HG02759 (cell line): ENCODE data around the gene PRR11.
"Not testable (repeated sequence)": the region's sequence is repeated elsewhere in the genome, so short reads cannot be mapped to it uniquely, and the experiment has no call there.

ENCODE experiments used
- ATAC-seq: cut with Tn5 transposase; IDR thresholded peaks from one replicate; pipeline ENCODE4 v1.9.1; 2021; ENCODE audit warnings: mild to moderate bottlenecking, moderate library complexity; ENCODE audit not compliant: unreplicated experiment

The PRR11 gene

GRCh38 chr17:59151006-59151405 is 4.5 kb upstream of the PRR11 start:
- no peak for ATAC-seq

DNA sequence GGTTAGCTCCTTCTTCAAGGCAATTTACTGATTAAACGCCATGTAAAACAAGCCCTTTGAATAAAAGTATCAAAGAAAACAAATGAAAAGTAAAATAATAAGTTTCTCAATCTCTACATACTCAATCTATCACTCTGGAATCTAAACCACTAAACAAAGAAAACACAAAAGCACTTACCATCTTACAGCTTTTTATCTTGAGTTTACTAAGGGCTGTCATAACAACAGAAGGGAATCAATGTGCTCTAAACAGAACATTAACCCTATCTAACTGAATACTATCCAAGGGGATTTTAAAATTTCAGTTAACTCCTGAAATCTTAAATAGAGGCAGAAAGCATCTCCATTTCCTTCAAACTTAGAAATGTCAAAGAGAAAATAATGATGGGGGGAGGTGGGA is 4.0 kb upstream of the PRR11 start:
- no peak for ATAC-seq

DNA sequence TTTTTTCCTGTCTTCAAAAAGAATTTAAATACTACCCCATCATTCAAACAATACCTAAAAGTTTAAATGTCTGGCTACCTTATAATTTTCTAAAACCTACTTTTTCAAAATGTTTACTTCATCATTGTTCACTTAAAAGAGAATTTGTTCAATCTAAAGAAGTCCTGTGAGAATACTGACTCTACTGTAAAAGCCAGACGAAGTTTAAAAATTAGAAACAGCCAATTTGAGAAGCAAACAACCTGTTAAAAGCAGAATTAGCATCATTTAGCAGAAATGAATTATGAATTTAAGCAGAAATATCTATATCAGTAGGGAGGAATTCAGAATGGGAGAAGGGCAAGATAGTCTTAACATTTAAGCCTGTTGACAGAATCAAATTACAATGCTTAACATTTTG is 2.6 kb upstream of the PRR11 start:
- no peak for ATAC-seq

DNA sequence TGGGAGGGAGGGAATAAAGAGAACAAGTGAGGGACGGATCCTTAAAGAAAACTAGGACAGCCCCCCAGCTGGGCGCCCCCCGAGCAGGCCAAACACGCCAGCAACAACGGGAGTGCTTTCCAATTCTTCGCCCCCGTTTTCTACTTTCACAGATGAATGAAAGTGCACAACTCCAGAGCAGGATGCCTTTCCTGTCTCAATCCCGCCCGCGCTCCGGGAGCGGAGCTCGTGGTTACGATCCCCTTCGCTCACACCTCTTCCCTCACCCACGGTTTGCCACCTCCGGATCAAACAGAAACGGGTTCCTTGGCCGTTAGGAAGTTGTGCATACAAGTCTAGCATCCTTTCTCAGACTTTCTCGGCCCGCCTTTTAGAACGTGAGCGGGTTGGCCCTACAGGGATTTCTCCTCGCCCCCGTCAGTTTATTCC is 1.2 kb upstream of the PRR11 start:
- no peak for ATAC-seq

DNA sequence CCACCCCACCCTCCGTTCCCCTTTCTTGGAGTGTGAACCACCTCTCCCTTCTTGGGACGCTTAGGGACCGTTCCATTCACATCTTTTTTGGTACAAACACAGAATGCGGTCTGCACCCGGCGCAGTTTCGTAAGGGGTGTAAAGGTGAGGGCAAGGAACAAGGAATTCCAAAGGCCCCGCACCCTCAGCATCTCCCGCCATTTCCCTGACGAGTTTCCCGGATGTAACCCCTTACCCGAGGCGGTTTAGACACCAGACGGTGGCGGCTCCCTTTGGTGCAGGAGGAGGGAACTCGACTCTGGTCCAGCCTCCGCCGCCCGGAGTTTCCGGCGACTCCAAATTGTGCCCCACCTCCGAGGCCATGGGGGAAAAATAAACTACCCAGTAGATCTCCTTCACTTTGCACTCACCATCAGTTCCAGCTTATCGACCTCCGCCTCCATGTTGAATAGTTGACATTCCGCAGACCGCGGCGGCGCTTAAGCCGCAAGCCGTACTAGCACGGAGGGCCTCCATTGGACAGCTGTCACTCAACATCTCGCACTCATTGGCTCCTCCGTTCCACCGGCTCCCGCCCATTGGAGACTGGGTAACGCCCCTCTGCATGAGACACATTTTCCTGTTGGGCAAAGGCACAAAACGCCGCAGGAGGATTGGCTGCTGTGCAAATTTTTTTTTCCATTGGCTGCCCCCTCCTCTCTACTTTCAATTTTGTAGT is 666 bp upstream of the PRR11 start, which contains the start of gene SKA2:
TSS of gene SKA2 (minus strand) at position 466 of the 718 bp plus-strand sequence. CDS start at position 443, 23 bp downstream.
- ATAC-seq = peak; percentile 84

GRCh38 chr17:59160157-59161025 is 4.8 kb downstream of the PRR11 start:
- no peak for ATAC-seq

GRCh38 chr17:59161477-59161876 is 5.9 kb downstream of the PRR11 start:
- ATAC-seq = no peak

DNA sequence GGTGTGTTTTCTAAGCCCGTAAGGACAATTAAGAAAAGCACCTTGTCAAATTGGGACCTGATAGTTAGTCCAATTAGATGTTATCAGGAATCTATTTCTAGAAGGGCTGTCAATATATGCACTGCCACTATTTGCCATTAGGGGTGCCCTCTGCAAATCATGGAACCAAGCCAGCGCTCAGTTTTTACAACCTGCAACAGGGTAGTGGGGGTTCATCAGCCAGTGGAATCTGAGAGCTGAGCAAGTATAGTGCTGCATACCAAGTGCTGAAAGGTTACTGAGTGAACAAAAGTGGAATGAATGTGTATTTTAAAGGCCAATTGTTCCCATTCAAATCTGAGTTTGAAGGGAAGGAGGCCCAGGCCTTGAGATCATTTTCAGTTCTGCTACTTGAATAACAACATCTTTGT is 10.4 kb downstream of the PRR11 start:
- ATAC-seq = peak; percentile 63

GRCh38 chr17:59167571-59168001 is 12.0 kb downstream of the PRR11 start:
- no peak for ATAC-seq

DNA sequence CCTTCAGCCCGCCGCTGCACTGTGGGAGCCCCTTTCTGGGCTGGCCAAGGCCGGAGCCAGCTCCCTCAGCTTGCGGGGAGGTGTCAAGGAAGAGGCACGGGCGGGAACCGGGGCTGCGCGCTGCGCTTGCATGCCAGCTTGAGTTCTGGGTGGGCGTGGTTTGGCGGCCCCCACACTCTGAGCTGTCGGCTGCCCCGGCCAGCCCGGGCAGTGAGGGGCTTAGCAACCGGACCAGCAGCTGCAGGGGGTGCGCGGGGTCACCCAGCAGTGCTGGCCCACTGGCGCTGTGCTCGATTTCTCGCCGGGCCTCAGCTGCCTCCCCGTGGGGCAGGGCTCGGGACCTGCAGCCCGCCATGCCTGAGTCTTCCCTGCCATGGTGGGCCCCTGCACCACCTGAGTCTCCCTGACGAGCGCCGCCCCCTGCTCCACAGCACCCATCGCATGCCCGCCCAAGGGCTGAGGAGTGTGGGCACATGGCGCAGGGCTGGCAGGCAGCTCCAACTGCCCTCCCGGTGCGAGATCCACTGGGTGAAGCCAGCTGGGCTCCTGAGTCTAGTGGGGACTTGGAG is 17.0 kb downstream of the PRR11 start:
- ATAC-seq = no peak

DNA sequence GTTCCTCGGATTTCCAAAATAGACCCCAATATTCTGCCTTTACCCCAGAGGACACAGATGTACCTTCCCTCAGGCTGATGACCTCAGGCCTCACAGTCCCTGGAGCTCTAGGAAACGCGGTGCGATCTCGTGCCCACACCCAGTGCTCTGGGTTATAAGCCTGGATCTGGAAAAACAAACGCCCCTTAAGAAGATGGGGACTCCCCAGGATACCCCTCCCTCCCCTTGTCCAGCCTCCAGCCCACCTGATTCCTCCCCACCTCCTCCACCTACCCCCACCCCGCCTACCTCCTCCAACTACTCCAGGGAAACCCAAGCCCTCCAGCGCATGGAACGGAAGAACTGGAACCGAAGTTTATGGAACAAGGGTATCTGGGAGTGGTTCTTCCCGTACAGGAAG is 19.1 kb downstream of the PRR11 start:
- ATAC-seq = no peak

GRCh38 chr17:59175076-59175475 is 19.5 kb downstream of the PRR11 start:
- ATAC-seq = no peak

DNA sequence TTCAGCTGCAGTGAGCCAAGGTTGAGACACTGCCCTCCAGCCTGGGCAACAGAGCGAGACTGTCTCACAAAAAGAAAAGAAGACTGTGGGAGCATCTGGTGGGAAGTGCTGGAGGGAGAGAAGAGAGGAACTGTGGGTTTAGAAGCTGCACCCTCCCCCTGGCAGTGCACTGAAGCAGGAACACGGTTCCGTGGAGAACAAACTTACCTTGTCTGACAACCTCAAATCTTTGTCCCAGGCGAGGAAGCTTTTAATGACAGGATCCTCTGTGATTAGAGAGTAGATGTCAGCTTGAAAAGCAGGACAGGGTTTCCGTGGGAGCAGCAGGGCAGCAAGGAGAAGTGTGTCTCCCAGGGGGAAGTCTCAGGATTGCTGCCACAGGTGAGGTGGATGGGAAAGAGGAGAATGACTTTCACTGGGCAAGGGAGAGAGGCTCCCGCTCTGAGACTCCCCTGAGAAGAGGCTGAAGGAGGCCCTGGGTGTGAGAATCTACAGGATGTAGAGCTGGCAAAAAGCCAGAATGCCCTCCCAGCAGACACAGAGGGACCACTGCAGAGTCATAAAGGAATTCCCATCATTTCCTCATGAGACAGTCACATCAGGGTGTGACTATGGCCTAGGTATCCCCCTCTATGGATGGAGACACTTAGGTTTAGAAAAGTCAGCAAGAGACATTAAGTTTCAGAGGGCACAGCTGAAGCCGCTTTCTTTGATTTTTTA is 22.9 kb downstream of the PRR11 start:
- ATAC-seq = no peak

DNA sequence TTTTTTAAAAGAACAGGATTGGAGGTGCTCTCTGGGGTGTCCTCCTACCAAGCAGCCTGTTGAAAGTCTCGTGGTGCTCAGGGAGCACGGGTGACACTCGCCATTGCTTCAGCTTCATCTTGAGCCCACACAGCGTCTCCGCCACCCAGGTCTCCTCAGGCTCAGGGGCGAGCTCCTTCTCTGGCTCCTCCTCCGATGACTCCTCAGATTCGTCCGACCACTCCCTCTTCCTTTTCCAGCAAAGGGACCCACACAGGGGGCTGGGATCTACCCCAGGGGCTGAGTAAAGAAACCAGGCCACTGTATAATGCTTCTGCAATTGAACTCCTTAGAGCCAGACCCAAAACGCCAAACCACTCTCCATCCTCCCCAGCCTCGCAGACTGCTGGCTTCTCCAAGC is 24.1 kb downstream of the PRR11 start:
- not testable (repeated sequence) for ATAC-seq

GRCh38 chr17:59180626-59181025 is 25.1 kb downstream of the PRR11 start:
- ATAC-seq = no peak

DNA sequence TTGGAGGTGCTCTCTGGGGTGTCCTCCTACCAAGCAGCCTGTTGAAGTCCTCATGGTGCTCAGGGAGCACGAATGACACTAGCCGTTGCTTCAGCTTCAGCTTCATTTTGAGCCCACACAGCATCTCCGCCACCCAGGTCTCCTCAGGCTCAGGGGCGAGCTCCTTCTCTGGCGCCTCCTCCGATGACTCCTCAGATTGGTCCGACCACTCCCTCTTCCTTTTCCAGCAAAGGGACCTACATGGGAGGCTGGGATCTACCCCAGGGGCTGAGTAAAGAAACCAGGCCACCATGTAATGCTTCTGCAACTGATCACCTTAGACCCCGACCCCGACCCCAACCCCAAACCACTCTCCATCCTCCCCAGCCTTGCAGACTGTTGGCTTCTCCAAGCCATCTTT is 25.9 kb downstream of the PRR11 start:
- ATAC-seq = no peak

DNA sequence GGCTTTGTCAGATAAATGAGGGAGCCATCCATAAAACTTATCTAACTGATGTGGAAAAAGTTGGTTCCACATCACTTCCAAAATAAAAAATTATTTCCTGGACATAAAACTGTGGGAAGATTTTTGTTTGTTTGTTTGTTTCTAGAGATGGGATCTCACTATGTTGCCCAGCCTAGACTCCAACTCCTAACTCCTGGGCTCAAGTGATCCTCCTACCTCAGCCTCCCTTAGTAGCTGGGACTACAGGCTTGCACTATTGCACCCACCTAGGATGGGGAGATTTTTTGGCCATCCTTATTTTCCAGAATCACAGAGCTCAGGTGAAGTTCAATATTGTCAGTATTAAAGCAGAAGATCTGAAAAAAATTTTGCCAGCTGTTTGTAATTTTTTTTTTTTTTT is 30.5 kb downstream of the PRR11 start:
- no peak for ATAC-seq

GRCh38 chr17:59186850-59187249 is 31.3 kb downstream of the PRR11 start:
- no peak for ATAC-seq

DNA sequence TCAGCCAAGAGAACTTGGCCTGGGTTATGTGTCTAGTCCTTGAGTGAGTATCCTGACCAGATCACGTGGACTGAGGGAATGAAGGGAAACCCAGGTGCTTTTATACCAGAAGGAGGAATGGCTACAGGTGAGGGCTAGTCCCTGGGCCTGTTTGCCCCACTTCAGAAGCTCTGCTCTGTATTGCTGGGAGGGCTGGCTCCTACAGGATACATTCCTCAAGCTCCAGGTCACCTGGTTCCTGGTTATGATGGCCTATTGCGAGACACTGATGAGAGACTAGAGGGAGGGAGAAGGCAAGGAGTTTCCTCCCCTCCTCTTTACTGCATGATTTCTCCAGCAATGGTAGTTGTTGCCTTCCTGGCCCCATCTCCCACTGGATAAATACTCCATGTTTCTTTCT is 35.3 kb downstream of the PRR11 start:
- ATAC-seq = no peak

GRCh38 chr17:59193336-59193862 is 37.9 kb downstream of the PRR11 start:
- no peak for ATAC-seq

GRCh38 chr17:59199398-59199797 is 43.9 kb downstream of the PRR11 start:
- no peak for ATAC-seq
